ENCODE measurements around the gene ATP6AP1. TPM values are rescaled to one million over a fixed set of nuclear protein-coding genes. Genes with fewer than 3 reads are reported as not detected.

The ATP6AP1 gene
- total RNA-seq, 6 donors from 2014 or later = 70.3 to 183 (median 108) TPM

DNA sequence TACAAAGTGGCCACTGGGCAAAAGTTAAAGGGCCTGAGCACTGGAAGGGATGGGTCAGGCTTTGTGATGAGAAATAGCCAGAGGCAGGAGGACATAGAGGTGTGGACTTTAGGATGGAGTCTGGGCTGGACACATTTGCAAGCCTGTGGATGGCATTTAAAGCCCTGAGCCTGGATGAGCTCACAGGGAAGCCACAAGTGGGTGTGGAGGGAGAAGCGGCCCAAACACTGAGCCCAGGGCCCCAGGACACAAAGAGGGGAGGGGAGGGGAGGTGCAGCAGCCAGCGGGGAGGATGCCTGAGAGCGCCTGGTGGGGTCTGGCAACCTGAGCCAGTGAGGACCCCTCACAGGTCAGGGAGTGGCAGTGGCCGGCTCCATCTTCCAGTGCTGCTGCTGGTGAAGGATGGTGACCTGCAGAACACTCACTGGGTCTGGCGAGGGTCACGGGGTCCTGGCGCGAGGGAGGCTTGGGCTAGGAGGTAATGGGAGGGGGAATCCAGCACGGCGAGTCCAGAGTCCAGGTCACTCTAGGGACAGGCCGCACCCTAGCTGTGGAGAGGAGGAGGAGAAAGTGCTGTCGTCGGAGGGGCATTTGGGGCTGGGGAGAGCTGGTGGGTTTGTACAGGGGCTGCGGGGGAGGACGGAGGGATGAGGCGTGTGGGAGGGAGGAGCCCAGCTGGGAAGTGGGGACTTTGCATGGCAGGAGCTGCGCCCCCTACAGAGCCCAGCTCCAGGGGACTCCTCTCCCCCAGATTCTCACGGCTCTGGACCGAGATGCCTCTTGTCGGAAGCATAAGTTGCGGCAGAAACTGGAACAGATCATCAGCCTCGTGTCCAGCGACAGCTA is 43.6 kb downstream of the ATP6AP1 start:
- WGBS, 2 donors = 87 to 92% methylated on average over 15 to 23 of the region's 23 CpGs
- Histone ChIP-seq H3K4me1 (no peaks in the 10 kb centered on the region), H3K9me3 (no peaks in the 10 kb centered on the region), H3K4me3 (no peak overlapping the region), H3K36me3 (peaks cover 0 to 43% (median 17%) of the 10 kb centered on the region in 4 donors), H3K27ac (no peak overlapping the region), H3K27me3 (no peaks in the 10 kb centered on the region)
- no peak for DNase-seq
- no peak for TF ChIP-seq CTCF (IDR thresholded peaks at IDR 0.05)
- TF ChIP-seq EP300 (IDR thresholded peaks at IDR 0.05) = no peak
- no peak for TF ChIP-seq POLR2A (IDR thresholded peaks at IDR 0.05)
- no peak for TF ChIP-seq POLR2AphosphoS5 (IDR thresholded peaks at IDR 0.05)
- no peak for ATAC-seq (ENCODE audit: low FRiP score in 2 of 2)

GRCh38 chrX:154472685-154473632 is 44.5 kb downstream of the ATP6AP1 start:
- DNase-seq (no peak), ATAC-seq (ENCODE audit: low FRiP score in 2 of 2) (no peak)
- peaks cover 0 to 36% (median 14%) of the 10 kb centered on the region in 4 donors for H3K36me3 ChIP-seq
- H3K9me3 ChIP-seq = no peaks in the 10 kb centered on the region
- WGBS, 2 donors = 83 to 84% methylated on average over 18 to 26 of the region's 28 CpGs
- no peaks in the 10 kb centered on the region for H3K27me3 ChIP-seq
- peaks cover 0 to under 1% (median 0%) of the 10 kb centered on the region in 4 donors for H3K4me1 ChIP-seq
- no peak overlapping the region for H3K4me3 ChIP-seq
- H3K27ac ChIP-seq = no peak overlapping the region
- TF ChIP-seq POLR2A (IDR thresholded peaks at IDR 0.05) (no peak), EP300 (IDR thresholded peaks at IDR 0.05) (no peak), CTCF (IDR thresholded peaks at IDR 0.05) (no peak), POLR2AphosphoS5 (IDR thresholded peaks at IDR 0.05) (no peak)

DNA sequence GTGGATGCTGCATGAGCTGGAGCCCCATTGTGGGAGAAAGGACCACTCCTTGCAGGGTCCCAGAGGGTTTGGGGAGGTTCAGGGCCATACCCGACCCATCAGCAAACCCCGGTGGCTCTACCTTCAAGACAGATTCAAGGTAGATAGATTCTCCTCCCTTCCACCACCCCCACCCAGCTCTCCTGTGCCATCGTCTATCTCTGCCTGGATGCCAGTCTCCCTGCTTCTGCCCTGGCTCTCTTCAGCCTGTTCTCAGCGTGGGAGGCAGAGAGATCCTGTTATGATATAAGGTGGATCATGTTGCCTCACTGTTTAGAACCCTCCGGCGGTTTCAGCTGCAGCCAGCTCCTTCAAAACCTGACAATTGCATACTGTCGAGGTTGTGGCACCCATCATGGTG is 45.2 kb downstream of the ATP6AP1 start:
- ATAC-seq (ENCODE audit: low FRiP score in 2 of 2) (no peak), DNase-seq (no peak)
- peaks cover 0 to 28% (median 10%) of the 10 kb centered on the region in 4 donors for H3K36me3 ChIP-seq
- H3K4me3 ChIP-seq = no peak overlapping the region
- H3K4me1 ChIP-seq = peaks cover 0 to 6% (median 0%) of the 10 kb centered on the region in 4 donors
- no peak for TF ChIP-seq POLR2A (IDR thresholded peaks at IDR 0.05)
- no peak for TF ChIP-seq CTCF (IDR thresholded peaks at IDR 0.05)
- no peak for TF ChIP-seq EP300 (IDR thresholded peaks at IDR 0.05)
- 72 to 78% methylated on average over 3 to 7 of the region's 7 CpGs for WGBS, 2 donors
- H3K9me3 ChIP-seq = no peaks in the 10 kb centered on the region
- H3K27ac ChIP-seq = no peak overlapping the region
- no peaks in the 10 kb centered on the region for H3K27me3 ChIP-seq

DNA sequence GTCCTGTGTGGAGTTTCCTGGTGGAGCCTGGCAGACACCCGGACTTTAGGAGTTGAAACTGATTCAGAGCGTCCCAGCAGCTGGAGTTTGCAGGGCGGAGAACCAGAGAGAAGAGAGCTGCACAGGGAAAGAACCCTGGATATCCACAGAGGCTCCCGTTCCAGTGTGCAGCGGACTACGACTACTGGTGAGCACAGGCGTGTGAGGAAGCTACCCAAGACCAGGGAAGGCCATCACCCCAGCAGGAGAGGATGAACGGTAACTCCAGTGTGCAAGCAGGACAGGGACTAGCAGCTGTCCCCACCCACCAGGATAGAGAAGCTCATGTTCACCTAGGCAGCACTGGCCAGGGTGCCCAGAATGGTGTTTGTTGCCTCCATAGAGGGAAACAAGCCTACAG is 48.3 kb downstream of the ATP6AP1 start:
- TF ChIP-seq EP300 (IDR thresholded peaks at IDR 0.05) (no peak), CTCF (IDR thresholded peaks at IDR 0.05) (no peak), POLR2AphosphoS5 (IDR thresholded peaks at IDR 0.05) (no peak), POLR2A (IDR thresholded peaks at IDR 0.05) (no peak)
- H3K27ac ChIP-seq = no peak overlapping the region
- H3K4me3 ChIP-seq = no peak overlapping the region
- ATAC-seq (ENCODE audit: low FRiP score in 2 of 2) (no peak), DNase-seq (no peak)
- H3K36me3 ChIP-seq = peaks cover 0 to 4% (median 0%) of the 10 kb centered on the region in 4 donors
- no peaks in the 10 kb centered on the region for H3K9me3 ChIP-seq
- H3K27me3 ChIP-seq = no peaks in the 10 kb centered on the region
- H3K4me1 ChIP-seq = peaks cover 0 to 6% (median 4%) of the 10 kb centered on the region in 4 donors
- WGBS, 2 donors = 87 to 91% methylated on average over 6 to 8 of the region's 8 CpGs

Measured in upper lobe of left lung (tissue), 6 donors.